ENCODE data around the gene CCDC178.

Gene CCDC178

GRCh38 chr18:32930695-32931301 is 509.7 kb downstream of the CCDC178 start:
- no peak for TF ChIP-seq FOXP2 (optimal IDR thresholded peaks at IDR 0.05; ENCODE audit: borderline replicate concordance, extremely low read depth, extremely low read length, insufficient read depth)
- no peak for TF ChIP-seq POLR2AphosphoS5 (IDR thresholded peaks at IDR 0.05; ENCODE audit: low read depth, low read length)
- no peak for TF ChIP-seq SIN3A (IDR thresholded peaks at IDR 0.05; ENCODE audit: borderline replicate concordance, insufficient read depth, low read length)
- no peak for TF ChIP-seq TAF1 (IDR thresholded peaks at IDR 0.05; ENCODE audit: borderline replicate concordance, insufficient read depth, low read length)
- TF ChIP-seq REST (IDR thresholded peaks at IDR 0.05; ENCODE audit: insufficient read depth in 1 of 2, low read depth in 2 of 2, low read length in 2 of 2), result no peak

GRCh38 chr18:32929213-32929612 is 511.3 kb downstream of the CCDC178 start:
- TF ChIP-seq TAF1 (IDR thresholded peaks at IDR 0.05; ENCODE audit: borderline replicate concordance, insufficient read depth, low read length) (no peak), FOXP2 (optimal IDR thresholded peaks at IDR 0.05; ENCODE audit: borderline replicate concordance, extremely low read depth, extremely low read length, insufficient read depth) (no peak), SIN3A (IDR thresholded peaks at IDR 0.05; ENCODE audit: borderline replicate concordance, insufficient read depth, low read length) (no peak), REST (IDR thresholded peaks at IDR 0.05; ENCODE audit: insufficient read depth in 1 of 2, low read depth in 2 of 2, low read length in 2 of 2) (no peak), POLR2AphosphoS5 (IDR thresholded peaks at IDR 0.05; ENCODE audit: low read depth, low read length) (no peak)

GRCh38 chr18:32922951-32923430 is 517.5 kb downstream of the CCDC178 start:
- TF ChIP-seq FOXP2 (optimal IDR thresholded peaks at IDR 0.05; ENCODE audit: borderline replicate concordance, extremely low read depth, extremely low read length, insufficient read depth) (no peak), POLR2AphosphoS5 (IDR thresholded peaks at IDR 0.05; ENCODE audit: low read depth, low read length) (no peak), TAF1 (IDR thresholded peaks at IDR 0.05; ENCODE audit: borderline replicate concordance, insufficient read depth, low read length) (no peak), SIN3A (IDR thresholded peaks at IDR 0.05; ENCODE audit: borderline replicate concordance, insufficient read depth, low read length) (no peak), REST (IDR thresholded peaks at IDR 0.05; ENCODE audit: insufficient read depth in 1 of 2, low read depth in 2 of 2, low read length in 2 of 2) (no peak)

GRCh38 chr18:32920796-32921787 is 519.4 kb downstream of the CCDC178 start:
- 0 out of 2 replicates have a peak, but pooled peaks have one; percentile 28 for TF ChIP-seq POLR2AphosphoS5 (IDR thresholded peaks at IDR 0.05; ENCODE audit: low read depth, low read length)
- peak; percentile 43; the same call in 1 of the 2 replicates for TF ChIP-seq SIN3A (IDR thresholded peaks at IDR 0.05; ENCODE audit: borderline replicate concordance, insufficient read depth, low read length)
- TF ChIP-seq TAF1 (IDR thresholded peaks at IDR 0.05; ENCODE audit: borderline replicate concordance, insufficient read depth, low read length), result no peak
- no peak for TF ChIP-seq REST (IDR thresholded peaks at IDR 0.05; ENCODE audit: insufficient read depth in 1 of 2, low read depth in 2 of 2, low read length in 2 of 2)
